K562 (cell line): ENCODE results near the gene REM1. TPM values are rescaled to one million over a fixed set of nuclear protein-coding genes. Genes with fewer than 3 reads are reported as not detected.

ENCODE experiments used
- ATF7 ChIP-seq: fragments of 450-650 bp; IDR thresholded peaks from 2 replicates; pipeline ENCODE4 v1.7.1; 2014; ENCODE audit warnings: mild to moderate bottlenecking, moderate library complexity
- CBX1 ChIP-seq: sonication (generic); IDR thresholded peaks from 2 replicates; pipeline ENCODE4 v1.6.1; 2016; ENCODE audit warnings: antibody characterized with exemption, low read depth, mild to moderate bottlenecking
- CREBBP ChIP-seq: IDR thresholded peaks from one replicate; pipeline ENCODE4 v1.6.1; 2012; ENCODE audit warnings: low read depth, mild to moderate bottlenecking, control low read depth, inconsistent platforms, low read length
- EZH2 ChIP-seq: IDR thresholded peaks from 2 replicates; pipeline ENCODE4 v1.6.1; 2012; ENCODE audit warnings: low read depth, mild to moderate bottlenecking, inconsistent platforms, low read length, borderline replicate concordance
- HDAC6 ChIP-seq: IDR thresholded peaks from 2 replicates; pipeline ENCODE4 v1.6.1; 2012; ENCODE audit warnings: low read depth, mild to moderate bottlenecking, control low read depth, inconsistent platforms, low read length, moderate library complexity
- IRF2 ChIP-seq: sonication (generic); formaldehyde crosslinking; IDR thresholded peaks from 2 replicates; pipeline ENCODE4 v1.8.1; 2022; ENCODE audit warnings: mild to moderate bottlenecking, missing genetic modification reagents
- KAT8 ChIP-seq: fragments of 450-650 bp; IDR thresholded peaks from 2 replicates; pipeline ENCODE4 v1.6.1; 2016; ENCODE audit warnings: low read depth, mild to moderate bottlenecking
- MYC ChIP-seq, 2 experiments: fragments of 250-450 bp in 1 of 2; sonication (Bioruptor Pico) in 1 of 2; IDR thresholded peaks; 2 replicates each; pipeline versions ENCODE4 v1.5.1 to v1.6.1; 2012 to 2021; ENCODE audit warnings: low read depth in 2 of 2, borderline replicate concordance in 1 of 2, improper control_type of control experiment in 1 of 2, low read length in 1 of 2, mild to moderate bottlenecking in 1 of 2, moderate library complexity in 1 of 2
- NCOA6 ChIP-seq: fragments of 450-650 bp; IDR thresholded peaks from 2 replicates; pipeline ENCODE4 v1.6.1; 2017; ENCODE audit warnings: mild to moderate bottlenecking
- PRMT5 ChIP-seq: sonication (generic); formaldehyde crosslinking; IDR thresholded peaks from 2 replicates; pipeline ENCODE4 v1.5.0; 2020; ENCODE audit warnings: missing genetic modification reagents
- SMARCA5 ChIP-seq: fragments of 450-650 bp; IDR thresholded peaks from 2 replicates; pipeline ENCODE4 v1.6.1; 2016
- SRSF1 ChIP-seq: fragments of 200-400 bp; formaldehyde crosslinking; IDR thresholded peaks from 2 replicates; pipeline ENCODE4 v1.6.1; 2017; ENCODE audit warnings: mild to moderate bottlenecking, low read depth, low read length, moderate library complexity
- STAT5B ChIP-seq: fragments of 250-450 bp; sonication (Bioruptor Pico); IDR thresholded peaks from 2 replicates; pipeline ENCODE4 v1.8.0; 2021; ENCODE audit warnings: mild to moderate bottlenecking, inconsistent platforms
- TEAD4 ChIP-seq, 2 experiments: sonication (generic) in 1 of 2; formaldehyde crosslinking in 1 of 2; IDR thresholded peaks; 2 replicates each; pipeline versions ENCODE4 v1.6.1 to v1.8.0; 2012 to 2022; ENCODE audit warnings: borderline replicate concordance in 1 of 2, inconsistent platforms in 1 of 2, low read length in 1 of 2, mild to moderate bottlenecking in 1 of 2, missing genetic modification reagents in 1 of 2
- ZFP36 ChIP-seq: fragments of 150-350 bp; IDR thresholded peaks from 2 replicates; pipeline ENCODE4 v1.6.1; 2018; ENCODE audit warnings: low read length, low read depth; ENCODE audit not compliant: partially characterized antibody
- ZNF316 ChIP-seq: fragments of 450-650 bp; IDR thresholded peaks from 2 replicates; pipeline ENCODE4 v1.6.1; 2016
- ZNF444 ChIP-seq: fragments of 250-450 bp; sonication (Bioruptor Pico); IDR thresholded peaks from 2 replicates; pipeline ENCODE4 v1.4.0; 2020; ENCODE audit warnings: mild to moderate bottlenecking, moderate library complexity
- ZNF75A ChIP-seq: fragments of 450-650 bp; formaldehyde crosslinking; IDR thresholded peaks from 2 replicates; pipeline ENCODE4 v1.4.0; 2020; ENCODE audit warnings: mild to moderate bottlenecking
- polyA plus RNA-seq, 8 experiments: library from polyadenylated mRNA; depleted of rRNA in 4 of 8; stranded (reverse) in 5 of 8; unstranded in 3 of 8; fragments of >200 nt; fragmentation: Nextera tagmentation in 2 of 8; fragmentation: Illumina TruSeq in 1 of 8; extraction: Ambion mirVana in 2 of 8; extraction: Trizol in 1 of 8; gene quantifications; 2 replicates each; pipeline versions ENCODE4 v1.2.1 to v1.2.3, GENCODE V29; 2011 to 2014; ENCODE audit warnings: inconsistent platforms in 1 of 8, missing spikeins in 1 of 8
- total RNA-seq, 7 experiments: library from RNA; depleted of rRNA in 6 of 7; stranded (reverse); fragments of >200 nt in 6 of 7; fragmentation: Illumina TruSeq in 2 of 7; extraction: Trizol in 2 of 7; gene quantifications; 2 replicates each; pipeline versions ENCODE4 v1.2.1 to v1.2.3, GENCODE V29; 2011 to 2021; ENCODE audit warnings: low replicate concordance in 1 of 7
- TF ChIP-seq, protein P1 (sequence below): conservative IDR thresholded peaks from 2 replicates; pipeline ENCODE4 v1.6.1; 2011; ENCODE audit warnings: low read depth, mild to moderate bottlenecking, low read length; ENCODE audit not compliant: control insufficient read depth
- TF ChIP-seq, protein P2 (sequence below): fragments of 450-650 bp; IDR thresholded peaks from 2 replicates; pipeline ENCODE4 v1.6.1; 2014; ENCODE audit warnings: low read depth, mild to moderate bottlenecking, moderate library complexity, borderline replicate concordance
- TF ChIP-seq, protein P3 (sequence below): fragments of 250-450 bp; sonication (Bioruptor Pico); IDR thresholded peaks from 2 replicates; pipeline ENCODE4 v1.9.0; 2021; ENCODE audit warnings: mild to moderate bottlenecking
- TF ChIP-seq, protein P4 (sequence below): sonication (generic); formaldehyde crosslinking; IDR thresholded peaks from 2 replicates; pipeline ENCODE4 v1.8.1; 2022; ENCODE audit warnings: missing genetic modification reagents

Gene REM1
- total and polyA plus RNA-seq, 9 of the 15 experiments (the other 6 are each of a cell fraction or from before 2014, with no cell fraction given) = not detected

DNA sequence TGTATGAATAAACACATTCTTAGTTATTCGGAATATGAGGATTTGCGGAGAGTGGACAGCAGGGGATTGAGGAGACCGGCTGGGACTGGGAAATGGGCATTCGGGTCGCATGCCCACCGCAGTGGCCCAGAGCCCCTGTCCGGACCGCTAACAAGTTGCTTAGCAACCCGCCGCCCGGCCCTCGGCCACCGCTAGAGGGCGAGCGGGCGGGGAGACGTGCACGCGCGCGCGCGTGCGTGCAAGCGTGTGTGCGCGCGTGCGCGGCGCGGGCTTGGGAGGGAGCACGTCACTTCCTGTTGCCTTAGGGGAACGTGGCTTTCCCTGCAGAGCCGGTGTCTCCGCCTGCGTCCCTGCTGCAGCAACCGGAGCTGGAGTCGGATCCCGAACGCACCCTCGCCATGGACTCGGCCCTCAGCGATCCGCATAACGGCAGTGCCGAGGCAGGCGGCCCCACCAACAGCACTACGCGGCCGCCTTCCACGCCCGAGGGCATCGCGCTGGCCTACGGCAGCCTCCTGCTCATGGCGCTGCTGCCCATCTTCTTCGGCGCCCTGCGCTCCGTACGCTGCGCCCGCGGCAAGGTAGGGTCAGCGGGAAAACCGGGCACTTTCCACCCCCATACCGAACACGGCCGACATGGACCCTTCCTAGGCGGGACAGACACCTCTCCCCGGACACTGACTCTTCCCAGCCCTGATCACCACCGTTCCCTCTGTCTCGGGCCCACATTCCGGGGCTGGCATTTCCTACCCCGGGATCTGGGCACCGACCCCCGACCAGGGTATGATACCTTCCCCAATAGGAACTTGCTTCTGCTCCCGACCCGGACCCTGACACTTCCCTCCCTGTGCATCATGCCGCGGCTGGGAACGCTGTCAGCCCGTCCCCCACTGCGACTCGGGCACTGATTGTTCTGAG, 39.3 kb downstream of the REM1 start, which contains the start of gene HM13 (continued):
- TF ChIP-seq PRMT5 (0 out of 2 replicates have a peak, but pooled peaks have one; percentile 45), IRF2 (CRISPR knock-in tag) (0 out of 2 replicates have a peak, but pooled peaks have one; percentile 48), CBX1 (peak; percentile 65), SRSF1 (no peak), MYC (IDR thresholded peaks at IDR 0.05; ENCODE audit: low read depth, low read length) (peak; percentile 96), MYC (CRISPR knock-in tag; IDR thresholded peaks at IDR 0.05; ENCODE audit: borderline replicate concordance, low read depth) (peak; percentile 81; the same call in 1 of the 2 replicates), HDAC6 (no peak), TEAD4 (IDR thresholded peaks at IDR 0.05; ENCODE audit: low read length) (no peak; the same call in 1 of the 2 replicates), TEAD4 (CRISPR knock-in tag; IDR thresholded peaks at IDR 0.05; ENCODE audit: borderline replicate concordance) (peak; percentile 61; the same call in 1 of the 2 replicates), CREBBP (no peak), ZNF444 (CRISPR knock-in tag) (no peak), ZFP36 (no peak), ZNF316 (0 out of 2 replicates have a peak, but pooled peaks have one; percentile 33), NCOA6 (no peak), KAT8 (no peak), ZNF75A (CRISPR knock-in tag) (no peak), STAT5B (CRISPR knock-in tag) (no peak), EZH2 (no peak), ATF7 (peak; percentile 91), SMARCA5 (no peak)
- TF ChIP-seq, protein P1, sequence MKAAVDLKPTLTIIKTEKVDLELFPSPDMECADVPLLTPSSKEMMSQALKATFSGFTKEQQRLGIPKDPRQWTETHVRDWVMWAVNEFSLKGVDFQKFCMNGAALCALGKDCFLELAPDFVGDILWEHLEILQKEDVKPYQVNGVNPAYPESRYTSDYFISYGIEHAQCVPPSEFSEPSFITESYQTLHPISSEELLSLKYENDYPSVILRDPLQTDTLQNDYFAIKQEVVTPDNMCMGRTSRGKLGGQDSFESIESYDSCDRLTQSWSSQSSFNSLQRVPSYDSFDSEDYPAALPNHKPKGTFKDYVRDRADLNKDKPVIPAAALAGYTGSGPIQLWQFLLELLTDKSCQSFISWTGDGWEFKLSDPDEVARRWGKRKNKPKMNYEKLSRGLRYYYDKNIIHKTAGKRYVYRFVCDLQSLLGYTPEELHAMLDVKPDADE = peak; percentile 82; the same call in 1 of the 2 replicates
- TF ChIP-seq, protein P2, sequence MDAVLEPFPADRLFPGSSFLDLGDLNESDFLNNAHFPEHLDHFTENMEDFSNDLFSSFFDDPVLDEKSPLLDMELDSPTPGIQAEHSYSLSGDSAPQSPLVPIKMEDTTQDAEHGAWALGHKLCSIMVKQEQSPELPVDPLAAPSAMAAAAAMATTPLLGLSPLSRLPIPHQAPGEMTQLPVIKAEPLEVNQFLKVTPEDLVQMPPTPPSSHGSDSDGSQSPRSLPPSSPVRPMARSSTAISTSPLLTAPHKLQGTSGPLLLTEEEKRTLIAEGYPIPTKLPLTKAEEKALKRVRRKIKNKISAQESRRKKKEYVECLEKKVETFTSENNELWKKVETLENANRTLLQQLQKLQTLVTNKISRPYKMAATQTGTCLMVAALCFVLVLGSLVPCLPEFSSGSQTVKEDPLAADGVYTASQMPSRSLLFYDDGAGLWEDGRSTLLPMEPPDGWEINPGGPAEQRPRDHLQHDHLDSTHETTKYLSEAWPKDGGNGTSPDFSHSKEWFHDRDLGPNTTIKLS = peak; percentile 92
- TF ChIP-seq, protein P3, sequence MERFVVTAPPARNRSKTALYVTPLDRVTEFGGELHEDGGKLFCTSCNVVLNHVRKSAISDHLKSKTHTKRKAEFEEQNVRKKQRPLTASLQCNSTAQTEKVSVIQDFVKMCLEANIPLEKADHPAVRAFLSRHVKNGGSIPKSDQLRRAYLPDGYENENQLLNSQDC (CRISPR knock-in tag) = no peak
- TF ChIP-seq, protein P4, sequence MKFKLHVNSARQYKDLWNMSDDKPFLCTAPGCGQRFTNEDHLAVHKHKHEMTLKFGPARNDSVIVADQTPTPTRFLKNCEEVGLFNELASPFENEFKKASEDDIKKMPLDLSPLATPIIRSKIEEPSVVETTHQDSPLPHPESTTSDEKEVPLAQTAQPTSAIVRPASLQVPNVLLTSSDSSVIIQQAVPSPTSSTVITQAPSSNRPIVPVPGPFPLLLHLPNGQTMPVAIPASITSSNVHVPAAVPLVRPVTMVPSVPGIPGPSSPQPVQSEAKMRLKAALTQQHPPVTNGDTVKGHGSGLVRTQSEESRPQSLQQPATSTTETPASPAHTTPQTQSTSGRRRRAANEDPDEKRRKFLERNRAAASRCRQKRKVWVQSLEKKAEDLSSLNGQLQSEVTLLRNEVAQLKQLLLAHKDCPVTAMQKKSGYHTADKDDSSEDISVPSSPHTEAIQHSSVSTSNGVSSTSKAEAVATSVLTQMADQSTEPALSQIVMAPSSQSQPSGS = peak; percentile 70; the same call in 1 of the 2 replicates
